ENCODE results near the gene POFUT1.
"Not testable (repeated sequence)": the region's sequence is repeated elsewhere in the genome, so short reads cannot be mapped to it uniquely, and the experiment has no call there.

Gene POFUT1

DNA sequence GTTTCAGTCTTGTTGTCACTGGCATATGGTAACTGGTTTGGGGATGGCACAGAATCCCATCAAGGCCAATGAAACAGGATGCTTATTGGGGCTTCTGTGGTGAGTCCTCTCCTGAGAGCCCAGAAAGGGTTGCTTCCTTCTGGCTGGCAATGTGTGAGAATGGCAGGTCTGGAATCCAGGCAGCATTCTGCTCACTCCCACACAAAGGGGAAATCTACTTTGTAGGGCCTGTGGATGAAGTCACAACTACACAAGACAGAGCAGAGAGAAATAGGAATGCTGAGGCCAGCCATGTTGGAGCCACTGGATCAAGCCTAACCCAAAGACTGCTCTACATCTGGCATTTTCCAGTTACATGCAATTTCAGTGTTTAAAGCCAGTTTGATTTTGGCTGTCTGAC, 15.8 kb upstream of the POFUT1 start:
- Histone ChIP-seq H4K8ac (ENCODE audit: low read depth, low read length) (no peak overlapping the region), H3K4ac (ENCODE audit: low read length) (no peak overlapping the region), H2BK15ac (ENCODE audit: low read length) (no peak overlapping the region), H3K79me1 (ENCODE audit: low read depth, low read length) (peaks cover 21% of the 10 kb centered on the region), H2BK12ac (ENCODE audit: low read length) (no peak overlapping the region), H3K23ac (ENCODE audit: low read depth, low read length, poor library complexity) (no peak overlapping the region), H3K36me3 (replicated peaks in 1 of 2; ENCODE audit: control insufficient read depth in 2 of 2, insufficient read depth in 2 of 2, low read length in 2 of 2) (peaks cover 31 to 65% of the 10 kb centered on the region in 2 donors), H2BK5ac (ENCODE audit: low read length) (no peak overlapping the region), H2AFZ (ENCODE audit: low read length) (no peak overlapping the region), H3K18ac (ENCODE audit: low read length) (no peak overlapping the region), H3K9ac (ENCODE audit: low read depth, low read length, poor library complexity) (no peak overlapping the region), H2BK120ac (ENCODE audit: low read depth, low read length) (no peak overlapping the region), H2AK5ac (ENCODE audit: low read depth, low read length) (no peak overlapping the region), H3K9me3 (replicated peaks in 1 of 2; ENCODE audit: control insufficient read depth in 2 of 2, insufficient read depth in 1 of 2, low read depth in 1 of 2, low read length in 2 of 2) (peaks cover 2 to 9% of the 10 kb centered on the region in 2 donors), H3K27ac (replicated peaks; ENCODE audit: low read length) (no peak overlapping the region), H3K4me2 (ENCODE audit: insufficient read depth, low read length, poor library complexity, severe bottlenecking) (no peak overlapping the region), H3K4me3 (ENCODE audit: low read length in 2 of 2) (no peak overlapping the region), H3K27me3 (ENCODE audit: control insufficient read depth in 3 of 3, insufficient read depth in 3 of 3, low read depth in 1 of 3, low read length in 3 of 3) (no peaks in the 10 kb centered on the region), H3K4me1 (ENCODE audit: control insufficient read depth in 2 of 2, insufficient read depth in 1 of 2, low read depth in 1 of 2, low read length in 2 of 2) (peaks cover 0 to 23% of the 10 kb centered on the region in 2 donors), H4K91ac (ENCODE audit: low read depth, low read length, poor library complexity) (no peak overlapping the region), H3K14ac (ENCODE audit: low read length) (no peak overlapping the region)
- DNase-seq (ENCODE audit: low spot score): no peak

DNA sequence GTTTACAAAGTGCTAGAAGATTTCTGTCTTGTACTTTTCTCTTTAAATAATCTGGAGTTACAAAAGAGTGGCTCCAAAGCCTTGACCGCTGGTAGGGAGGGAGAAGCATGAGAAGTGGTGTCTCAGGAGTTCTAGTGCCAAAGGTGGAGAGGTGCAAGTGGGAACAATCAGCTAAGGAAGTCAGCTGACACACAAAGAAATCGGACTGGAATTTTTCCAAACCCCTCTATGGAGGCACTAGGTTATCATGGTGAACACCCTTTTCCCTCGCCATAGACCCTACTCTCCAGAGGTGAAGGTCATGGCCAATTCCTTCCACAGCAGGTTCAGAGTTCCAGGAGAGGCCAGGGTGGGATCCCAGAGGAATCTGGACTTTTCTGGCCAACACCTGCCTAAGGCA, 15.0 kb upstream of the POFUT1 start:
- Histone ChIP-seq H2AK5ac (ENCODE audit: low read depth, low read length) (no peak overlapping the region), H2AFZ (ENCODE audit: low read length) (no peak overlapping the region), H2BK12ac (ENCODE audit: low read length) (no peak overlapping the region), H4K91ac (ENCODE audit: low read depth, low read length, poor library complexity) (no peak overlapping the region), H3K4me2 (ENCODE audit: insufficient read depth, low read length, poor library complexity, severe bottlenecking) (no peak overlapping the region), H2BK120ac (ENCODE audit: low read depth, low read length) (no peak overlapping the region), H3K4me1 (ENCODE audit: control insufficient read depth in 2 of 2, insufficient read depth in 1 of 2, low read depth in 1 of 2, low read length in 2 of 2) (peaks cover 0 to 23% of the 10 kb centered on the region in 2 donors), H3K18ac (ENCODE audit: low read length) (no peak overlapping the region), H3K4ac (ENCODE audit: low read length) (no peak overlapping the region), H2BK5ac (ENCODE audit: low read length) (no peak overlapping the region), H3K27me3 (ENCODE audit: control insufficient read depth in 3 of 3, insufficient read depth in 3 of 3, low read depth in 1 of 3, low read length in 3 of 3) (no peaks in the 10 kb centered on the region), H3K4me3 (ENCODE audit: low read length in 2 of 2) (no peak overlapping the region), H3K9ac (ENCODE audit: low read depth, low read length, poor library complexity) (no peak overlapping the region), H3K27ac (replicated peaks; ENCODE audit: low read length) (no peak overlapping the region), H3K79me1 (ENCODE audit: low read depth, low read length) (peaks cover 27% of the 10 kb centered on the region), H3K9me3 (replicated peaks in 1 of 2; ENCODE audit: control insufficient read depth in 2 of 2, insufficient read depth in 1 of 2, low read depth in 1 of 2, low read length in 2 of 2) (peaks cover 2 to 9% of the 10 kb centered on the region in 2 donors), H2BK15ac (ENCODE audit: low read length) (no peak overlapping the region), H3K36me3 (replicated peaks in 1 of 2; ENCODE audit: control insufficient read depth in 2 of 2, insufficient read depth in 2 of 2, low read length in 2 of 2) (peaks cover 38 to 73% of the 10 kb centered on the region in 2 donors), H4K8ac (ENCODE audit: low read depth, low read length) (no peak overlapping the region), H3K14ac (ENCODE audit: low read length) (no peak overlapping the region), H3K23ac (ENCODE audit: low read depth, low read length, poor library complexity) (no peak overlapping the region)
- WGBS, 2 donors (ENCODE audit: extremely low coverage in 2 of 2, insufficient read length in 2 of 2, insufficient replicate concordance in 1 of 2): no CpG with 5 or more reads among the region's 3 CpGs
- no peak for DNase-seq (ENCODE audit: low spot score)

DNA sequence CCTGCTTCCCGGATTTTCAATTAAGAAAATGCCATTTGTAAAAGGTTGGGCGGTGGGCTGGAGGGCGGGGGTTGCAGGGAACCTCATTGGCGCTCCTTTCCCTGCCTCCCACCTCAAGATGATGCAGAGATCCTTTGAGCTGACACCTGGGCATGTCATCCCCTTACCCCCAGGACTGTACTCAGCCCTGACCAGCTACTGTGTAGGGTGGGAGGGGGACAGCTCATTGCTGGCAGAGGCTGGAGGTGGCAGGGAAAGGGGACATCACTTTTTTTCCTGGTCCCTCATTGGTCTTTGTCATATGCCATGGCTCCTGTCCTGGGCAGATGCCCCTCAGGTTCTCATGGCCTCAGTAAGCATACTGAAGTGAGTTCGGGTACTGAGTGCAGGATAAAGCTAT, 14.3 kb upstream of the POFUT1 start:
- peaks cover 23% of the 10 kb centered on the region for H3K79me1 ChIP-seq (ENCODE audit: low read depth, low read length)
- peaks cover 38 to 80% of the 10 kb centered on the region in 2 donors for H3K36me3 ChIP-seq (replicated peaks in 1 of 2; ENCODE audit: control insufficient read depth in 2 of 2, insufficient read depth in 2 of 2, low read length in 2 of 2)
- not testable (repeated sequence) for H3K9me3 ChIP-seq (replicated peaks in 1 of 2; ENCODE audit: control insufficient read depth in 2 of 2, insufficient read depth in 1 of 2, low read depth in 1 of 2, low read length in 2 of 2); H3K14ac ChIP-seq (ENCODE audit: low read length); H2BK12ac ChIP-seq (ENCODE audit: low read length); H3K23ac ChIP-seq (ENCODE audit: low read depth, low read length, poor library complexity); H3K27me3 ChIP-seq (ENCODE audit: control insufficient read depth in 3 of 3, insufficient read depth in 3 of 3, low read depth in 1 of 3, low read length in 3 of 3); H3K4ac ChIP-seq (ENCODE audit: low read length); H2BK15ac ChIP-seq (ENCODE audit: low read length); H3K27ac ChIP-seq (replicated peaks; ENCODE audit: low read length); H4K91ac ChIP-seq (ENCODE audit: low read depth, low read length, poor library complexity); H3K9ac ChIP-seq (ENCODE audit: low read depth, low read length, poor library complexity); H3K4me3 ChIP-seq (ENCODE audit: low read length in 2 of 2); H3K4me2 ChIP-seq (ENCODE audit: insufficient read depth, low read length, poor library complexity, severe bottlenecking); H2BK5ac ChIP-seq (ENCODE audit: low read length); H2AFZ ChIP-seq (ENCODE audit: low read length); DNase-seq (ENCODE audit: low spot score); H2BK120ac ChIP-seq (ENCODE audit: low read depth, low read length); H2AK5ac ChIP-seq (ENCODE audit: low read depth, low read length); H3K18ac ChIP-seq (ENCODE audit: low read length); H4K8ac ChIP-seq (ENCODE audit: low read depth, low read length)
- no CpG with 5 or more reads among the region's 5 CpGs for WGBS, 2 donors (ENCODE audit: extremely low coverage in 2 of 2, insufficient read length in 2 of 2, insufficient replicate concordance in 1 of 2)
- H3K4me1 ChIP-seq (ENCODE audit: control insufficient read depth in 2 of 2, insufficient read depth in 1 of 2, low read depth in 1 of 2, low read length in 2 of 2): peaks cover 0 to 21% of the 10 kb centered on the region in 2 donors

DNA sequence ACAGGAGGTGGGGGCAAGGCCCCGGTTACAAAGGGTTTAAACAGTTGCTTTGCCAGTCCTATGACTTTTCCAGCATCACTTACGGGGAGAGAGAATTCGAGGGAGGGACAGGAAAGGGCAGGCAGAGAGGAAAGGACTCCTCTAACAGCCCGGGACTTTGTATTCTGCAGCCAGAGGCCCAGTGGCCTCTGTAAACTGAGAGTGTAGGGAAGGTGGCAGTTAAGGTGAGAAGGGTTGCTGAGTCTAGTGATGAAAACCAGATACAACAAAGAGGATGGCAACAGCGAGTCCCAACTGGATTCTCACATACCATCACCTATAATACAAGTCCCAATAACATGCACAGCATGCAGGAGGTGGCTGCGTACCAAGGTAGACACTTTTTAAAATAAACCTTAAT, 13.7 kb upstream of the POFUT1 start:
- Histone ChIP-seq H3K4me3 (ENCODE audit: low read length in 2 of 2) (no peak overlapping the region), H3K14ac (ENCODE audit: low read length) (no peak overlapping the region), H3K9me3 (replicated peaks in 1 of 2; ENCODE audit: control insufficient read depth in 2 of 2, insufficient read depth in 1 of 2, low read depth in 1 of 2, low read length in 2 of 2) (peaks cover 0 to 6% of the 10 kb centered on the region in 2 donors), H4K8ac (ENCODE audit: low read depth, low read length) (no peak overlapping the region), H3K79me1 (ENCODE audit: low read depth, low read length) (peaks cover 17% of the 10 kb centered on the region), H2BK15ac (ENCODE audit: low read length) (no peak overlapping the region), H2BK12ac (ENCODE audit: low read length) (no peak overlapping the region), H3K4me2 (ENCODE audit: insufficient read depth, low read length, poor library complexity, severe bottlenecking) (no peak overlapping the region), H3K9ac (ENCODE audit: low read depth, low read length, poor library complexity) (no peak overlapping the region), H3K18ac (ENCODE audit: low read length) (no peak overlapping the region), H3K36me3 (replicated peaks in 1 of 2; ENCODE audit: control insufficient read depth in 2 of 2, insufficient read depth in 2 of 2, low read length in 2 of 2) (peaks cover 37 to 86% of the 10 kb centered on the region in 2 donors), H3K23ac (ENCODE audit: low read depth, low read length, poor library complexity) (no peak overlapping the region), H3K27me3 (ENCODE audit: control insufficient read depth in 3 of 3, insufficient read depth in 3 of 3, low read depth in 1 of 3, low read length in 3 of 3) (no peaks in the 10 kb centered on the region), H3K4me1 (ENCODE audit: control insufficient read depth in 2 of 2, insufficient read depth in 1 of 2, low read depth in 1 of 2, low read length in 2 of 2) (peaks cover 0 to 17% of the 10 kb centered on the region in 2 donors), H3K27ac (replicated peaks; ENCODE audit: low read length) (no peak overlapping the region), H2AK5ac (ENCODE audit: low read depth, low read length) (no peak overlapping the region), H2BK5ac (ENCODE audit: low read length) (no peak overlapping the region), H2BK120ac (ENCODE audit: low read depth, low read length) (no peak overlapping the region), H2AFZ (ENCODE audit: low read length) (no peak overlapping the region), H3K4ac (ENCODE audit: low read length) (no peak overlapping the region), H4K91ac (ENCODE audit: low read depth, low read length, poor library complexity) (no peak overlapping the region)
- no peak for DNase-seq (ENCODE audit: low spot score)
- no CpG with 5 or more reads among the region's 6 CpGs for WGBS, 2 donors (ENCODE audit: extremely low coverage in 2 of 2, insufficient read length in 2 of 2, insufficient replicate concordance in 1 of 2)
